PFSK-1 (cell line): ENCODE data around the gene PFDN1.

Source experiments
- REST ChIP-seq, 2 experiments: IDR thresholded peaks; 2 replicates each; pipeline versions ENCODE4 v1.6.1 to v1.8.0; 2011 to 2012; ENCODE audit warnings: low read depth in 2 of 2, low read length in 2 of 2, control low read depth in 1 of 2, inconsistent platforms in 1 of 2, mild to moderate bottlenecking in 1 of 2, moderate library complexity in 1 of 2; ENCODE audit not compliant: insufficient read depth in 1 of 2
- TAF1 ChIP-seq: IDR thresholded peaks from 2 replicates; pipeline ENCODE4 v1.6.1; 2012; ENCODE audit warnings: low read length, control low read depth, borderline replicate concordance; ENCODE audit not compliant: insufficient read depth

- no peak for TF ChIP-seq REST (IDR thresholded peaks at IDR 0.05; ENCODE audit: insufficient read depth in 1 of 2, low read depth in 2 of 2, low read length in 2 of 2)
- peak; percentile 85; the same call in 1 of the 2 replicates for TF ChIP-seq TAF1
Observed at GRCh38 chr5:140302786-140303639, at the start of gene PFDN1.
